HL-60 (cell line): ENCODE results near the gene MYOM1.

Experiments used
- DNase-seq, 2 experiments: peaks; one replicate each; pipeline ENCODE4 v3.0.0-alpha.2; 2010 to 2020; ENCODE audit warnings: low read depth in 1 of 2, low spot score in 1 of 2
- H3K27ac ChIP-seq: fragments of 250-450 bp; sonication (Bioruptor Pico); replicated peaks from 2 replicates; pipeline ENCODE4 v1.5.1; 2020; ENCODE audit warnings: mild to moderate bottlenecking, moderate library complexity
- H3K27me3 ChIP-seq: fragments of 250-450 bp; sonication (Bioruptor Pico); 2 replicates; pipeline ENCODE4 v1.5.1; 2021; ENCODE audit warnings: mild to moderate bottlenecking, moderate library complexity; ENCODE audit not compliant: insufficient read depth, poor library complexity, severe bottlenecking
- H3K4me3 ChIP-seq: replicated peaks from 2 replicates; pipeline ENCODE4 v1.5.1; 2011; ENCODE audit warnings: mild to moderate bottlenecking, control low read depth, low read length; ENCODE audit not compliant: insufficient read depth
- GABPA ChIP-seq: IDR thresholded peaks from 2 replicates; pipeline ENCODE4 v1.6.1; 2012; ENCODE audit warnings: low read depth
- POLR2AphosphoS5 ChIP-seq: IDR thresholded peaks from 2 replicates; pipeline ENCODE4 v1.6.1; 2012; ENCODE audit warnings: low read depth
- SPI1 ChIP-seq: IDR thresholded peaks from 2 replicates; pipeline ENCODE4 v1.6.1; 2012; ENCODE audit warnings: low read depth, mild to moderate bottlenecking, borderline replicate concordance
- TF ChIP-seq, protein P1 (sequence below): IDR thresholded peaks from one replicate; pipeline ENCODE4 v1.5.1; 2011; ENCODE audit warnings: low read length, control low read depth, inconsistent platforms; ENCODE audit not compliant: insufficient read depth
- TF ChIP-seq, protein P2 (sequence below): IDR thresholded peaks from 2 replicates; pipeline ENCODE4 v1.6.1; 2012; ENCODE audit warnings: low read depth; ENCODE audit not compliant: insufficient replicate concordance

The MYOM1 gene

GRCh38 chr18:3217948-3218647, 1.7 kb downstream of the MYOM1 start:
- Histone ChIP-seq H3K4me3 (no peak overlapping the region), H3K27ac (no peak overlapping the region), H3K27me3 (no peaks in the 10 kb centered on the region)
- DNase-seq: no peak
- TF ChIP-seq, protein P1, sequence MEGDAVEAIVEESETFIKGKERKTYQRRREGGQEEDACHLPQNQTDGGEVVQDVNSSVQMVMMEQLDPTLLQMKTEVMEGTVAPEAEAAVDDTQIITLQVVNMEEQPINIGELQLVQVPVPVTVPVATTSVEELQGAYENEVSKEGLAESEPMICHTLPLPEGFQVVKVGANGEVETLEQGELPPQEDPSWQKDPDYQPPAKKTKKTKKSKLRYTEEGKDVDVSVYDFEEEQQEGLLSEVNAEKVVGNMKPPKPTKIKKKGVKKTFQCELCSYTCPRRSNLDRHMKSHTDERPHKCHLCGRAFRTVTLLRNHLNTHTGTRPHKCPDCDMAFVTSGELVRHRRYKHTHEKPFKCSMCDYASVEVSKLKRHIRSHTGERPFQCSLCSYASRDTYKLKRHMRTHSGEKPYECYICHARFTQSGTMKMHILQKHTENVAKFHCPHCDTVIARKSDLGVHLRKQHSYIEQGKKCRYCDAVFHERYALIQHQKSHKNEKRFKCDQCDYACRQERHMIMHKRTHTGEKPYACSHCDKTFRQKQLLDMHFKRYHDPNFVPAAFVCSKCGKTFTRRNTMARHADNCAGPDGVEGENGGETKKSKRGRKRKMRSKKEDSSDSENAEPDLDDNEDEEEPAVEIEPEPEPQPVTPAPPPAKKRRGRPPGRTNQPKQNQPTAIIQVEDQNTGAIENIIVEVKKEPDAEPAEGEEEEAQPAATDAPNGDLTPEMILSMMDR: no peak
- TF ChIP-seq, protein P2, sequence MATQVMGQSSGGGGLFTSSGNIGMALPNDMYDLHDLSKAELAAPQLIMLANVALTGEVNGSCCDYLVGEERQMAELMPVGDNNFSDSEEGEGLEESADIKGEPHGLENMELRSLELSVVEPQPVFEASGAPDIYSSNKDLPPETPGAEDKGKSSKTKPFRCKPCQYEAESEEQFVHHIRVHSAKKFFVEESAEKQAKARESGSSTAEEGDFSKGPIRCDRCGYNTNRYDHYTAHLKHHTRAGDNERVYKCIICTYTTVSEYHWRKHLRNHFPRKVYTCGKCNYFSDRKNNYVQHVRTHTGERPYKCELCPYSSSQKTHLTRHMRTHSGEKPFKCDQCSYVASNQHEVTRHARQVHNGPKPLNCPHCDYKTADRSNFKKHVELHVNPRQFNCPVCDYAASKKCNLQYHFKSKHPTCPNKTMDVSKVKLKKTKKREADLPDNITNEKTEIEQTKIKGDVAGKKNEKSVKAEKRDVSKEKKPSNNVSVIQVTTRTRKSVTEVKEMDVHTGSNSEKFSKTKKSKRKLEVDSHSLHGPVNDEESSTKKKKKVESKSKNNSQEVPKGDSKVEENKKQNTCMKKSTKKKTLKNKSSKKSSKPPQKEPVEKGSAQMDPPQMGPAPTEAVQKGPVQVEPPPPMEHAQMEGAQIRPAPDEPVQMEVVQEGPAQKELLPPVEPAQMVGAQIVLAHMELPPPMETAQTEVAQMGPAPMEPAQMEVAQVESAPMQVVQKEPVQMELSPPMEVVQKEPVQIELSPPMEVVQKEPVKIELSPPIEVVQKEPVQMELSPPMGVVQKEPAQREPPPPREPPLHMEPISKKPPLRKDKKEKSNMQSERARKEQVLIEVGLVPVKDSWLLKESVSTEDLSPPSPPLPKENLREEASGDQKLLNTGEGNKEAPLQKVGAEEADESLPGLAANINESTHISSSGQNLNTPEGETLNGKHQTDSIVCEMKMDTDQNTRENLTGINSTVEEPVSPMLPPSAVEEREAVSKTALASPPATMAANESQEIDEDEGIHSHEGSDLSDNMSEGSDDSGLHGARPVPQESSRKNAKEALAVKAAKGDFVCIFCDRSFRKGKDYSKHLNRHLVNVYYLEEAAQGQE: no peak
- TF ChIP-seq POLR2AphosphoS5 (no peak), GABPA (no peak), SPI1 (no peak)

GRCh38 chr18:3216987-3217386, 2.8 kb downstream of the MYOM1 start:
- TF ChIP-seq SPI1 (no peak), GABPA (no peak), POLR2AphosphoS5 (no peak)
- TF ChIP-seq, protein P1: no peak
- TF ChIP-seq, protein P2: no peak
- no peak overlapping the region for H3K27ac ChIP-seq
- no peak for DNase-seq
- H3K4me3 ChIP-seq: no peak overlapping the region
- H3K27me3 ChIP-seq: no peaks in the 10 kb centered on the region

DNA sequence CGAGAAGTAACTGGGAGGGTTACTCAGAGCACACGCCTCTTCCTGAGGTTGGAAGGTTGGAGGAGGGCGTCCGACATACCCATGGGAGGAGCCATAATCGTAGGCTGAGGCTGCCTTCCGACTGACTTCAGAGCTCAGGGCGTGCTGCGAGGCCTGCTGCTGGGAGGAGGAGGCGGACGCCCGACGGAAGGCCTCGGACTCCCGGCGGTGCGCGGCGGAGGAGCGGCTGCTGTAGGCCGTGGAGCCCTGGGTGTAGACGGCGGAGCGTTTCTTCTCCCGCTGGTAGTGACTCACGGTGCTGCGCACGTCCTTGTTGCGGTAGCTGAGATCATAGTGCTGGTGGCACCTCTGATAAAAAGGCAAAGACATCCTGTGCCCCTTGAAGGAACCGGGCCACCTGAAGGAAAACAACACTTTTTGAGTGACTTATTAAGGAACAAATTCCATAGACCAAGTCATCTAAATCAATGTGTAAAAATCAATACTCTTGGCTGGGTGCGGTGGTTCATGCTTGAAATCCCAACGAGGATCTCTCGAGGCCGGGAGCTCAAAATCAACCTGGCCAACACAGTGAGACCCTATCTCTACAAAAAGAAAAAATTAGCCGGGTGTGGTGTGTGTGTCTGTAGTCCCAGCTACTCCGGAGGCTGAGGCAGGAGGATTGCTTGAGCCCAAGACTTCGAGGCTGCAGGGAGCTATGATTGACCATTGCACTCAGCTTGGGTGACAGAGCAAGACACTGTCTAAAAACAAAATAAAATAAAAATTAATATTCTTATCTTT, 4.7 kb downstream of the MYOM1 start:
- TF ChIP-seq POLR2AphosphoS5: no peak
- TF ChIP-seq, protein P1: no peak
- no peak for TF ChIP-seq SPI1
- no peak for TF ChIP-seq GABPA
- TF ChIP-seq, protein P2: no peak
- no peak for DNase-seq
- no peak overlapping the region for H3K4me3 ChIP-seq
- H3K27ac ChIP-seq: no peak overlapping the region
- no peaks in the 10 kb centered on the region for H3K27me3 ChIP-seq
